CD4-positive, alpha-beta T cell treated with Interleukin-1 beta for 1 hour (primary cell): ENCODE results near the gene CHSY3.
"Not testable (repeated sequence)": the region's sequence is repeated elsewhere in the genome, so short reads cannot be mapped to it uniquely, and the experiment has no call there.

Experiments
- DNase-seq, 2 donors: peaks; one replicate each; pipeline ENCODE4 v3.0.0-alpha.2; 2020 to 2022

CHSY3 gene

DNA sequence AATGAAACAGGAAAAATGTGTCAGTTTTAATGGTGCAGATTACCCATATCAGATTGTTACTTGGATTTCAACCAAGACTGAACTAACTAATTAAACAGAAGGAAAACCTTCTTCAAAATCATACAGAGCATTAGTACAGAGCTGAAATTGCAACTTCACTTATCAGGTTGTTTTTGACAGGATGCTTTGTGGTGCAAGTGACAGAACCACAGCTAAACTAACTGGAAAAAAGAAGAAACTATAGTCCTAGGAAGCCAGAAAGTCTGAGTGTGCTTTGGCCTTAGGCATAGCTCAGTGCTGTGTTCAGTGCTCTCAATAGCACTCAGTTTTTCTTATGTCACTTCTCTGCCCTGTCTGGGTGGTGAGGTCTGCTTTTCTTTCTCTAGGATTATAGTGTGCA lies 267.4 kb downstream of the CHSY3 start:
- DNase-seq: no peak

DNA sequence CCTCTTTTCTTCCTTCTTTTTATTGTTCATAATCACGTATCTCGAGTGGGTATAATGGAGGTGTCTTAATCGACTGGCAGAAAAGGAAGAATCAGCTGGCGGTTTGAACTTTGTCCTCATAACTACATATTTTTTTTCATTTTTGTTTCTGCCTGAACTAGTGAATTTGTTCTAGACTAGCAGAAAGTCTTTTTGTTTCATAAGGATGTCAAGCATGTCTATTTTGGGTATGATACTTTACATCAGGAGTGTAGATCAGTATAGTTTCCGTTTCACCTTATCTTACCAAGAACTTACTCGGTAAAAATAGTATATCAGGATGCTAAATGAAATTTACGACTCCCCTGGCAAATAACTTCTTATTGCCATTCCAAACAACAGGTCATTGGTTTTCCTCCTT lies 278.9 kb downstream of the CHSY3 start:
- no peak for DNase-seq

DNA sequence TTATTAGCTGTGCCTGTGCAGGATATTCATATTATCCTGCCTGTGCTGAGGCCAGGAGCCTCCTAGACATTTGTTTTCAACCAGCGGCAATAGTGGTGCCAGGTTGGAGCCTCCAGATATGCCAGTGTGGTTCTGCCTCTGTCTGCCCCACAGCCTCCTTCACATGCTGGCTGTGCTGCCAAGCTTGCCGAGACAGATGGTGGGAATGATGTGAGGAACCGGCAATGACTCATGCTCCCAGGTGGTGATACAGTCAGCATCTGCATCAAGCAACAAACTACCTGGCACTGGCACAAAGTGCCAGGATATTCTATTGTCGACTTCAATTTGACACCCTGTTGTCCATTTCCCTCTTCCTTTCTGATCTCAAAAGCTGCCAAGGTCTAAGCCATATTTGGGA lies 285.7 kb downstream of the CHSY3 start:
- DNase-seq: no peak

DNA sequence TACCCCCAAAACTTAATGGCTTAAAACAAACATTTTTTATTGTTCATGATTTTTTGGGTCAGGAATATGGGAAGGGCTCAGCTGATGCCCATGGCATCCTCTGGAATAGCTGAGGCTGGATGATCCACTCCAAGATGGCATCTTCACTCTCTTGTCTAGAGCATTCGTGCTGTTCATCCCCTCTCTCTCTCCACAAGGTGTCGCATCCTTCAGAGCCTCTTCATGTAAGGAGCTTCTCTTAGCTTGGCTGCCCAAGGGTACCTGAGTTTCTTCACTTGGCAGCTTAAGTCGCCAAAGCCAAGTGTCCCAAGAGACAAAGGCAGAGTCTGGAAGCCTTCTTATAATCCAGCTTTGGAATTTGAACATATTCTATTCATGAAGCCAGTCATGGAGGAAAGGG lies 294.7 kb downstream of the CHSY3 start:
- no peak for DNase-seq

DNA sequence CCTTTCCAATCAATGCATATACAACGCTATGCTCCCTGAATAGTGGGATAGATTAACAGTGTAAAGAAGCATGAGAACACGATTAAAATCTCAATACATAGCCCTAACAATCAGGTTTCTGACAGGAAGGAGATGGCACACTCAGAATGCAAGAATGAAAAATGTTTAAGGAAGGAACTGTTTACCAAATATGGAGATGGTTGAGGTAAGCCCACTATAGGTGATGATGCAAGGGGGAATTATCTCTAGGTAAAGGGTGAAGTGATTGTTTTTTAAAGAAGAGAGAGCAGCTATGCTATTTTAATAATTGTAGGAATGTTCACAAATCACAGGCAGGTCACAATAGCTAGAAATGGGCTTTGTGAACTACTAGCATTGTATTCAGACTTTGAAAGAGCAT lies 302.4 kb downstream of the CHSY3 start:
- DNase-seq: no peak

DNA sequence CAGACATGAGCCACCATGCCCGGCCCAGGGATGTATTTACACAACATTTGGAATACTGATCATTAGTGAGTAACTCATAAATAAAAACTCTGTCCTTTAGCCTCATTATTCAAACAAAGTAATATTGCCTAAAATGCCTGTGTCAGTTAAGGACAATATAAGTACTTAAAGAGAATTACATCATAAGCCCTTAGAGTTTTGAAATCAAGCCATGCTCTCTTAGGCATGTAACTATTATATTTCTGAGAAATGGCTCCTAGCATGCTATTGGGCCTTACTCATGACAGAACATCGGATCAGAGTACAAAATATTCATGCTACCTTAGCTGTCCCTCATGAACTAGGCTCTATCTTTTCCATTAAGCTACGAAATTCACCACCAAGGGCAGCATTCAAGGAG lies 309.3 kb downstream of the CHSY3 start:
- no peak for DNase-seq

DNA sequence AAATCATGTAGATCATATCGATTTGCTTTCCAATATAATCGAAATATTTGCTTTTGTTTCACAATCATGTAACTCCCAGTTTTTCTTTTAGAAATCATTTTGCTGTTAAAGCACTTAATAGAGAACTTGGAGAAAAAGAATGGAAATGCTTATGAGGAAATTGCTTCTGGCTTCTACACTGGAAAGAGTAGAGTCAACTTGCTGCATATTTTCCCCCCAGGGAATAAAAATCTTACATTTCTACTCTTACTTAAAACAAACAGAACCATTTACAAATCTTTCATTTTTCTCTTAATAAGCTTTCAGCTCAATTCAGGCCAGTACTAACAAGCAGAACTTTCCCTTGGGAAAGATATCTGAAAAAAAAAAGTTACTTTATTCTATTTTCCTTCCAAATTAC lies 312.0 kb downstream of the CHSY3 start:
- no peak for DNase-seq

DNA sequence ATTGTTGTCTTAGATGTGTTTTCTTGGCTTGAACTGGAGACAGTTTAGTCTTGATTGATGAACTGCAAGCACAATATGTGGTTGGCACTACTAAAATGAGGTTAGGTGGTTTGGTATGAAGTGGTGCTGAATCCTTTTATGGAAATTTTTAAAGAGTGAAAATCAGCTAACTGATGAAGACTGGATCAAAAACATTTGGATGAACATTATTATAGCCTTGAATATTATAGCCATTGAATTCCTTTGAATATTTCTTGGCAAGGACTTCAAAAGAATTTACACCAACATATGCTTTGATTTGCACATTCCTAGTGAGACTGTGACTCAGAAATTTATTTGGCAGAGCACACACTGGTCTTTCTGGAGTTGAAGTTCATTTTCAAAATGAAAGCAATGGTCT lies 318.3 kb downstream of the CHSY3 start:
- DNase-seq: no peak

DNA sequence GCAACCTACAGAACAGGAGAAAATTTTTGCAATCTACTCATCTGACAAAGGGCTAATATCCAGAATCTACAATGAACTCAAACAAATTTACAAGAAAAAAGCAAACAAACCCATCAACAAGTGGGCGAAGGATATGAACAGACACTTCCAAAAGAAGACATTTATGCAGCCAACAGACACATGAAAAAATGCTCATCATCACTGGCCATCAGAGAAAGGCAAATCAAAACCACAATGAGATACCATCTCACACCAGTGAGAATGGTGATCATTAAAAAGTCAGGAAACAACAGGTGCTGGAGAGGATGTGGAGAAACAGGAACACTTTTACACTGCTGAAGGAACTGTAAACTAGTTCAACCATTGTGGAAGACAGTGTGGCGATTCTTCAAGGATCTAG lies 322.3 kb downstream of the CHSY3 start:
- not testable (repeated sequence) for DNase-seq

DNA sequence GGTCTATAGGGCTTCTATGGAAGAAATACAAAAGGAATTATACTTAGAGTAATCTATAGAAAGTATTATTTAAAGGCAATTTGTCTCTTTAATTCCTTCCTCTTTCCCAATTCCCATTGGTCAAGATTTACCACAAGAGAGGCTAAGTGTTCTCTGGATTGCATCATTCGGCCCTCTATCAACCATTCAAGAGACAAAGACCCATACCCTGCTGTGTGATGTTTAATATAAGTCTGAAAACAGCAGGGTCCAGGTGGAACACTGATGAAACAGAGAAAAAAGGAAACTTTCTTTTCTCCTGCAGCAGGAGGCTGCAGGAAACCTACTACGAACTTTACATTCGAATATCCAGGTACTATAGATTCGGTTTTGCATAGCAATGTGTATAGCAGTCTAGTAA lies 323.4 kb downstream of the CHSY3 start:
- no peak for DNase-seq

DNA sequence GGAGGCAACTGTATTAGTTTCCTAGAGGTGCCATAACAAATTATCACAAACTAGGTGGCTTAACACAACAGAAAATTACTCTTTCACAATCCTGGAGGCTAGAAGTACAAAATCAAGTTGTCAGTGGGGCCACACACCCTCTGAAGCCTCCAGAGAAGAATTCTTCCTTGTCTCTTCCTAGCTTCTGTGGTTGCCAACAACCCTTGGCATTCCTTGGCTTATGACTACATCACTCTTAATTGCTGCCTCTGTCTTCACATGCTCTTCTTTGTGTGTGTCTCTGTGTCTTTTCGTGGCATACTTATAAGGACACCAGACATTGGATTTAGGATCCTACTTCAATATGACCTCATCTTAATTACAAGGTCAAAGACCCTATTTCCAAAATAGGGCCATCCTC lies 327.5 kb downstream of the CHSY3 start:
- DNase-seq: no peak

DNA sequence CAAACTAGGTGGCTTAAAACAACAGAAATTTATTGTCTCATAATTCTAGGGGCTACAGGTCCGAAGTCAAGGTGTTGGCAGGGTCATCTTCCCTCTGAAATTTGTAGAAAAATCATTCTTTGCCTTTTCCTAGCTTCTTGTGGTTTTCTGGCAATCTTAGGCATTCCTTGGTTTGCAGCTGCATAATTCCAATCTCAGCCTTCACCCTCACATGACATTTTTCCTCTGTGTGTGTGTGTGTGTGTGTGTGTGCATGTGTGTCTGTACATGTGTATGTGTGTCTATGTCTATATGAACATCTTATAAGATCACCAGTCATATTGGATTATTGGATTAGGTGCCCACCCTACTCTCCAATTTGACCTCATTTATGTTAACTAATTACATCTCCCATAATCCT lies 330.6 kb downstream of the CHSY3 start:
- no peak for DNase-seq
